Liver (tissue), 9 donors: ENCODE measurements around the gene FCN3. TPM values are rescaled to one million over a fixed set of nuclear protein-coding genes. Genes with fewer than 3 reads are reported as not detected.

Experiments
- DNase-seq: peaks from one replicate; pipeline ENCODE4 v3.0.0-alpha.2; 2017; ENCODE audit warnings: low spot score
- H3K27ac ChIP-seq, 2 donors: one replicate each; pipeline ENCODE4 v1.7.0; 2013; ENCODE audit warnings: inconsistent platforms in 2 of 2, low read length in 2 of 2, control low read depth in 1 of 2, low read depth in 1 of 2, mild to moderate bottlenecking in 1 of 2
- H3K27me3 ChIP-seq, 4 donors: one replicate each; pipeline versions ENCODE4 v1.6.1 to v1.7.0; 2013; ENCODE audit warnings: low read length in 3 of 4, inconsistent platforms in 1 of 4, mild to moderate bottlenecking in 1 of 4, moderate library complexity in 1 of 4; ENCODE audit not compliant: control insufficient read depth in 4 of 4, insufficient read depth in 4 of 4
- H3K36me3 ChIP-seq, 4 donors: one replicate each; pipeline versions ENCODE4 v1.6.1 to v1.7.0; 2013; ENCODE audit warnings: low read length in 3 of 4, mild to moderate bottlenecking in 3 of 4, low read depth in 1 of 4, moderate library complexity in 1 of 4; ENCODE audit not compliant: control insufficient read depth in 4 of 4, insufficient read depth in 3 of 4
- H3K4me1 ChIP-seq, 4 donors: one replicate each; pipeline versions ENCODE4 v1.6.1 to v1.7.0; 2013; ENCODE audit warnings: low read length in 3 of 4, mild to moderate bottlenecking in 3 of 4, moderate library complexity in 1 of 4; ENCODE audit not compliant: control insufficient read depth in 4 of 4, insufficient read depth in 4 of 4
- H3K4me3 ChIP-seq, 3 donors: one replicate each; pipeline versions ENCODE4 v1.6.1 to v1.7.0; 2013; ENCODE audit warnings: low read length in 3 of 3, control low read depth in 1 of 3, low read depth in 1 of 3, mild to moderate bottlenecking in 1 of 3
- H3K9ac ChIP-seq, 2 donors: one replicate each; pipeline ENCODE4 v1.7.0; 2013; ENCODE audit warnings: low read length in 2 of 2, mild to moderate bottlenecking in 2 of 2, moderate library complexity in 2 of 2, control low read depth in 1 of 2, low read depth in 1 of 2
- H3K9me3 ChIP-seq, 4 donors: one replicate each; pipeline versions ENCODE4 v1.6.1 to v1.7.0; 2013; ENCODE audit warnings: low read length in 3 of 4; ENCODE audit not compliant: control insufficient read depth in 4 of 4
- ATF3 ChIP-seq: IDR thresholded peaks from 2 replicates; pipeline ENCODE4 v1.6.1; 2016; ENCODE audit warnings: antibody characterized with exemption
- EGR1 ChIP-seq, 2 donors: IDR thresholded peaks; 2 replicates each; pipeline ENCODE4 v1.6.1; 2016 to 2018; ENCODE audit warnings: antibody characterized with exemption in 2 of 2, low read depth in 2 of 2
- FOXA2 ChIP-seq: IDR thresholded peaks from 2 replicates; pipeline ENCODE4 v1.6.1; 2016; ENCODE audit warnings: antibody characterized with exemption
- GABPA ChIP-seq, 2 donors: IDR thresholded peaks in 1 of 2; conservative IDR thresholded peaks in 1 of 2; 2 replicates each; pipeline ENCODE4 v1.6.1; 2016; ENCODE audit warnings: antibody characterized with exemption in 2 of 2, mild to moderate bottlenecking in 1 of 2, moderate library complexity in 1 of 2
- HNF4G ChIP-seq: IDR thresholded peaks from 2 replicates; pipeline ENCODE4 v1.6.1; 2016; ENCODE audit warnings: antibody characterized with exemption
- NR2F2 ChIP-seq: IDR thresholded peaks from 2 replicates; pipeline ENCODE4 v1.6.1; 2016; ENCODE audit warnings: antibody characterized with exemption
- REST ChIP-seq: IDR thresholded peaks from 2 replicates; pipeline ENCODE4 v1.6.1; 2016; ENCODE audit warnings: antibody characterized with exemption, mild to moderate bottlenecking
- SP1 ChIP-seq: IDR thresholded peaks from 2 replicates; pipeline ENCODE4 v1.6.1; 2018; ENCODE audit warnings: antibody characterized with exemption, mild to moderate bottlenecking
- YY1 ChIP-seq: IDR thresholded peaks from 2 replicates; pipeline ENCODE4 v1.6.1; 2016; ENCODE audit warnings: antibody characterized with exemption, mild to moderate bottlenecking
- ZBTB33 ChIP-seq: IDR thresholded peaks from 2 replicates; pipeline ENCODE4 v1.6.1; 2016; ENCODE audit warnings: antibody characterized with exemption
- WGBS: extraction: QIAGEN DNeasy Blood & Tissue Kit; methylation state at CpG from one replicate; pipeline ENCODE4 v1.1.7; 2013; 5-methylcytosine and 5-hydroxymethylcytosine counted together
- polyA plus RNA-seq, 2 donors: library from polyadenylated mRNA; stranded (reverse) in 1 of 2; unstranded in 1 of 2; fragments of 200-250 nt in 1 of 2; fragments of >200 nt in 1 of 2; fragmentation: Nextera tagmentation in 1 of 2; extraction: Ambion mirVana in 1 of 2; gene quantifications; one replicate each; pipeline versions ENCODE4 v1.2.1 to v1.2.3, GENCODE V29; 2013 to 2015
- total RNA-seq, 2 donors: library from RNA; depleted of rRNA; stranded (reverse); fragments of >200 nt; gene quantifications; one replicate each; pipeline ENCODE4 v1.2.3, GENCODE V29; 2014
- donor health status: healthy.
- donor health status: healthy.
- donor health status: healthy.
- donor health status: healthy.
- donor health status: healthy.

The FCN3 gene
- total and polyA plus RNA-seq, 4 donors, result 87.3 to 310 (median 137) TPM

GRCh38 chr1:27380224-27380623, 5.6 kb upstream of the FCN3 start:
- Histone ChIP-seq H3K4me1 (no peaks in the 10 kb centered on the region), H3K36me3 (no peaks in the 10 kb centered on the region), H3K4me3 (no peak overlapping the region), H3K9me3 (no peaks in the 10 kb centered on the region), H3K9ac (no peak overlapping the region), H3K27me3 (no peaks in the 10 kb centered on the region), H3K27ac (no peak overlapping the region)
- WGBS, result 91% methylated on average over 4 of the region's 4 CpGs
- DNase-seq, result no peak
- TF ChIP-seq REST (no peak), HNF4G (no peak), NR2F2 (no peak), GABPA (IDR thresholded peaks at IDR 0.05 in 1 of 2, conservative IDR thresholded peaks at IDR 0.05 in 1 of 2) (no peak), EGR1 (IDR thresholded peaks at IDR 0.05; ENCODE audit: low read depth in 2 of 2) (no peak), ATF3 (no peak), FOXA2 (no peak), ZBTB33 (no peak)

GRCh38 chr1:27379564-27380122, 5.0 kb upstream of the FCN3 start:
- Histone ChIP-seq H3K27ac (no peak overlapping the region), H3K4me3 (no peak overlapping the region), H3K36me3 (no peaks in the 10 kb centered on the region), H3K9ac (no peak overlapping the region), H3K9me3 (no peaks in the 10 kb centered on the region), H3K4me1 (no peaks in the 10 kb centered on the region), H3K27me3 (no peaks in the 10 kb centered on the region)
- WGBS, result 85% methylated on average over 11 of the region's 11 CpGs
- DNase-seq, result no peak
- TF ChIP-seq GABPA (IDR thresholded peaks at IDR 0.05 in 1 of 2, conservative IDR thresholded peaks at IDR 0.05 in 1 of 2), result no peak

GRCh38 chr1:27377760-27378495, 3.3 kb upstream of the FCN3 start:
- Histone ChIP-seq H3K27me3 (no peaks in the 10 kb centered on the region), H3K36me3 (no peaks in the 10 kb centered on the region), H3K9ac (no peak overlapping the region), H3K4me1 (no peaks in the 10 kb centered on the region), H3K4me3 (no peak overlapping the region), H3K27ac (no peak overlapping the region), H3K9me3 (no peaks in the 10 kb centered on the region)
- 91% methylated on average over 12 of the region's 12 CpGs for WGBS
- TF ChIP-seq FOXA2 (no peak), SP1 (no peak), NR2F2 (no peak), YY1 (no peak), HNF4G (no peak)
- no peak for DNase-seq
